ENCODE results near the gene KLC4.
A peak's percentile ranks its signal among the peaks of the same experiment; 100 is the strongest.
"Not testable (repeated sequence)": the region's sequence is repeated elsewhere in the genome, so short reads cannot be mapped to it uniquely, and the experiment has no call there.

Gene KLC4

DNA sequence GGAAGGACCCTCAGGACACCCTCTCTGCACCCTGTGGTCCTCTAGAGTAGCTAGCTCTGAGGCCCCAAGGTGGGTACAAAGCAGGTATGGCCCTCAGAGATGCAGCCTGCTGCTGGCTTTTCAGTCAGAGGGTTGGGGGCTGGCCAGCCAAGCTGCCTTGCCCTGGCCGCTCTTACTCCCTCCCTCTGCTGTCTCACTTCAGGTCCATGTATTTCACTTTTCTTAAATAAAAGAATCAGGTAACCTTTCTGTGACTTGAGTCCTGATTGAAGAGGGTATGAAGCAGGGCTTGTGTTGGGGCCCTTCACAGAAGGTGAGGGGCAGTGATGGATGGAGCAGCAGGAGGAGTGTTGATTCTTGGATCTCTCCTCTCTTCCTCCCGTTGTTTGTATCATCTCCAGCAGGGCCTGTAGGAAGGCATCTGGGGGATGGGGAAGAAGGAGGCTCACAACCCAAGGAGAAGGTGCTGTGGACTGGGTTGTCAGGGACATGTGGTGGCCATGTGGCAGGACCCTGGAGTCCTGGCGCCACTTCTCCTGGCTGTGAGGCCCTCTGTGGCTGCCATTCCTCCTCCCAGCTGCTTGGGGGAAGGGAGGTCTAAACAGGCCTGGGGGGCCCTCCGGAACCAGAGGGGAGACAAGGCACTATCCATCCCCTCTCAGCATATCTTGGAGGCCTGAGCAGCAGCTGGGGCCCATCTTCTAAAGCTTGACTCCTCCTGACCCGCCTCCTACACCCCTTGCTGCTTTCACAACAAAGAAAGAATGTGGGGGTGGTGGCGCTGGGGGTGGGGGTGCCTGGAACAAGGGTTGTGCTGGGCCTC lies 15.6 kb downstream of the KLC4 start:
- DNase-seq (no peak), ATAC-seq (no peak)
- Mint-ChIP-seq H3K9me3 (no peaks in the 10 kb centered on the region), H3K27me3 (peaks cover 19% of the 10 kb centered on the region), H3K4me3 (peak overlapping the region; percentile 61), H3K27ac (no peak overlapping the region), H3K36me3 (ENCODE audit: low read depth) (peaks cover 1% of the 10 kb centered on the region), H3K4me1 (peaks cover 5% of the 10 kb centered on the region)

DNA sequence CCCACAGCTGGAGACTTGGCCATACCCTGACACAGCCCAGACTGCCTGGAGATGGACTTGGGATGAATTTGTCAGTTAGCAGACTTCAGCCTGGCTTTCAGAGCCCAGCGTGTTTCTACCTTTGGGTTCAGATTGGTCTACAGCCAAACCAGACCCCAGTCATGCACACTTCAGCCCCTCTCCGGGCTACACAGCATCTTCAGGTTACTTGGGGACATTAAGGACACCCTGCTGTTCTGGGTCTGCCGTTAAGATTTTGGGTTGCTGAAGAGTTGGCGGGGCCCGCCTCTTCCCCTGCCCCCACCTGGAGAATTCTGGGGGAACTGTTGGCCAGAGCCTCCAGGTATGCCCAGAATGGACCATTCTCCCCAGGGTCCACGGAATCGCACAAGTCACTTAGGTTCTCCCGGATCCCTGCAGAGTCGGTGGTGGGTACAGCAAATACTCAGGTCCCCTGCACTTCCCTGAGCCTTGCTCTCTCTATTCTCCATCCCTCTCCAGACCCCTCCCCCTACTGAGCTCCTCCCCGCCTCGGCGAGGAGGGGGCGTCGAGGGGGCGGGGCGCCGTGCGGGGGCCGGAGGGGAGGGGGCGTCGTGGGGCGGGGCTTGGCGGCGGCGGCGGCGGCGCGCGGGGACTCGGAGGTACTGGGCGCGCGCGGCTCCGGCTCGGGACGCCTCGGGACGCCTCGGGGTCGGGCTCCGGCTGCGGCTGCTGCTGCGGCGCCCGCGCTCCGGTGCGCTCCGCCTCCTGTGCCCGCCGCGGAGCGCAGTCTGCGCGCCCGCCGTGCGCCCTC lies 16.4 kb downstream of the KLC4 start, which contains the start of gene PTK7:
Gene PTK7 (plus strand): TSS at position 645 of the 794 bp plus-strand sequence. CDS start 175 bp downstream, outside the sequence.
- peaks cover 1% of the 10 kb centered on the region for H3K36me3 Mint-ChIP-seq (ENCODE audit: low read depth)
- peaks cover 5% of the 10 kb centered on the region for H3K4me1 Mint-ChIP-seq
- H3K4me3 Mint-ChIP-seq, result peak within 1 kb of the TSS; percentile 67
- no peak within 1 kb of the TSS for H3K27ac Mint-ChIP-seq
- ATAC-seq (no peak), DNase-seq (peak; percentile 28)
- no peaks in the 10 kb centered on the region for H3K9me3 Mint-ChIP-seq
- H3K27me3 Mint-ChIP-seq, result peaks cover 19% of the 10 kb centered on the region

DNA sequence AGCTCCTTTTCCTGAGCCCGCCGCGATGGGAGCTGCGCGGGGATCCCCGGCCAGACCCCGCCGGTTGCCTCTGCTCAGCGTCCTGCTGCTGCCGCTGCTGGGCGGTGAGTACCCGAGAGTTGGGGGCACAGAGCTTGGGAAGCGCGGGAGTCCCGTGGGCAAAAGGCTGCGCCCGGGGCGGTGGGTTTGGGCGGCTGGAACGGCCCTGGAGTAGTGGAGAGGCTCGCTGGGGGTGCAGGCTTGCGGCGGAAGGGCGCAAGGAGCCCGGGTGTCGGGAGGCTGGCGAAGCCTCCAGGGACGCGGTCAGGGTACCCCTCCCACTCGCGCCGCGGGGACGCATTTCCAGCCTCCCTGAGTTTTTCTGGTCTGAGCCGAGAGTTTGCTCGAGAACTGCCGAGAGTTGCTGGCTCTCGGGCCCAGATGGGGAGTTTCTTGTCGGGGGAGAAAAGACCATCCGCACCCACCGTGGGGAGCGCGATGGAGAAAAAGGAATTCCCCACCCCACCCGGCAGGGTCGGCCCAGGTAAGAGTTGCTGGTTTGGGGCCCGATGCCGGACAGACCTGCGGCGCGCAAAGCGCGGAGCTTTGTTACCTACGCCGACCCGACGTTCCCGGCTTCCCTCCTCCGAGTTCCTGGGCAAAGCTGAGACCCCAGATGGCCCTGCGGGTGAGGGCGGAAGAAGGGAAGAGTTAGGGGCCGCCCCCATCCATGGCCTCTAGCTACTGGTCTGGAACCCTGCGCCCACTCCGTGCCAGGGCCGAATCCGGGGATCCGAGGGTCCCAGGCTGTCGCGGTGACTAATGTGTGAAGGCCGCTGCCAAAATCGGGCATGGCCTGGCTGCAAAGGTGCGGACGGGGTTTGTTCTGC lies 17.3 kb downstream of the KLC4 start:
- no peak for ATAC-seq
- Mint-ChIP-seq H3K4me1 (peaks cover 5% of the 10 kb centered on the region), H3K9me3 (no peaks in the 10 kb centered on the region)

DNA sequence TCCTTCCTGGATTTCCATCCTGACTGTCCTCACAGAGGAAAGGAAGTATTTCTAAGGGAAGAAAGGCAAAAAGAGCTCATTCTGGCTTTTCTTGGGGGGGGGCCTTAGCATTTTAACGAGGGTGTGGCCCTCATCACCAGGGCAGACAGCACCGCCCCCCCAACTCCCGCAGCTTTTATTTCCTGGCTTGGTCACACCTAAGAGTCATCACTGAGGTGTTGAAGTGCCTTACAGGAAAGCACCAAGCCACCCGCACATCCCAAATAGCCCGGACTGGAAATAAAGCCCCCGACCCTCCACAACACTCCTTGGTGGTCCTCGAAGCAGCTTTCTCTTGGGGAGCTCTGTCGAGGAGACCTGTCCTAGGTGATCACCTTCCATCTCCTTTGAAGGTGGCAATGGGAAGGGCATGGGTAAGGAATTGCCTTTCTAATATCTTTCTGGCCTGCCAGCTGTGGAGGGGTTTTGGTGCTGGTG lies 17.9 kb downstream of the KLC4 start:
- no peak overlapping the region for H3K27ac Mint-ChIP-seq
- DNase-seq (no peak), ATAC-seq (no peak)
- H3K4me1 Mint-ChIP-seq, result peaks cover 7% of the 10 kb centered on the region
- H3K4me3 Mint-ChIP-seq, result peak overlapping the region; percentile 67
- no peaks in the 10 kb centered on the region for H3K9me3 Mint-ChIP-seq
- no peaks in the 10 kb centered on the region for H3K36me3 Mint-ChIP-seq (ENCODE audit: low read depth)
- H3K27me3 Mint-ChIP-seq, result peaks cover 22% of the 10 kb centered on the region

More for the DNA sequence above, 17.3 kb downstream of the KLC4 start:
- DNase-seq, result no peak
- peak overlapping the region; percentile 67 for H3K4me3 Mint-ChIP-seq
- peaks cover 22% of the 10 kb centered on the region for H3K27me3 Mint-ChIP-seq
- H3K36me3 Mint-ChIP-seq (ENCODE audit: low read depth), result peaks cover 1% of the 10 kb centered on the region
- no peak overlapping the region for H3K27ac Mint-ChIP-seq

DNA sequence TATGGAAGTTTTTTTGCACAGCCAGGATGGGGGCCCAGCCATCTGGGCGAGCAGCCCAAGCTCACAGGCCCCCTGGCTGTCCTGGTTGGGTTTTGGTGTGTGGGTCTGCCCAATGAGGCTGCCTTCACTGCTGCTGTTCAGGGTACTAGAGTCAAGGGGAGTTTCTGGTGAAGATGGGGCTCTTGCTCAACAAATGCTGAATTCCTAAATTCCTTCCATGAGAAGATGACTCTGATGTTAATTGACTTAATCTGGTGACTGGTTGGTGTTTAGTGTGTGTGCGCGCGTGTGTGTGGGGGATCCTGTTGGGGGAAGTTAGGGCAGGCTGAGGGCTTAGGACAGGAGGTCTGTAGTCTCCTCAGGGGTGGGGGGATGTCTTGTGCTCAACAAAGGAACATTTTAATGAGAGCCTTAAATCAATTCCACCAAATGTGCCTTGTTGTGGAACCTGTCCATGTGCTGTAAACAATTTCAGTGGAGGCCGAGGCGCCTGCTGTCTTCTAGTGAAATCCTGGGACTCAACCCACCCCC lies 18.6 kb downstream of the KLC4 start:
- DNase-seq (no peak), ATAC-seq (no peak)
- Mint-ChIP-seq H3K27me3 (peaks cover 22% of the 10 kb centered on the region), H3K27ac (no peak overlapping the region), H3K4me1 (peaks cover 7% of the 10 kb centered on the region), H3K36me3 (ENCODE audit: low read depth) (no peaks in the 10 kb centered on the region), H3K9me3 (no peaks in the 10 kb centered on the region), H3K4me3 (peak overlapping the region; percentile 2)

DNA sequence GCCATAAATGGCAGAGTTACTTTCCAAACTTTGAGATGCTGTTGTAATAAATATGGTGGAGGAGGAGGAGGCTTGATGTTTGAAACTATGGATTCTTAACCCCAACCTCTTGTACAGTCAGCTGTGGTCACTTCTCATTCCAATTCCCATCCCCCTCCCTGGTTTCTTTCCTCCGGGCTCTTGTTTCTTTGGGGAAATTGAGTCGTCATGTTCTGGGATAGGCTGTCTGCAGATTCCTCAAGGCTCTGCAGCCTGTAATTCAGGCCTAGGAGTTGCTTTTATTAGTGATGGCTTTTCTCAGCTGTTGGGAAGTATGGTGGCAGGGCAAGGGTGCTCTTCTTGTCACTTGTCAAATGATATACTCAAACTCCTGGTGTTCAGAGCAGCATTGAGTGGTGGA lies 19.3 kb downstream of the KLC4 start:
- peaks cover 22% of the 10 kb centered on the region for H3K27me3 Mint-ChIP-seq
- ATAC-seq, result no peak
- H3K27ac Mint-ChIP-seq, result no peak overlapping the region
- H3K36me3 Mint-ChIP-seq (ENCODE audit: low read depth), result no peaks in the 10 kb centered on the region
- H3K4me3 Mint-ChIP-seq, result no peak overlapping the region
- DNase-seq, result no peak
- H3K9me3 Mint-ChIP-seq, result no peaks in the 10 kb centered on the region
- peaks cover 7% of the 10 kb centered on the region for H3K4me1 Mint-ChIP-seq

DNA sequence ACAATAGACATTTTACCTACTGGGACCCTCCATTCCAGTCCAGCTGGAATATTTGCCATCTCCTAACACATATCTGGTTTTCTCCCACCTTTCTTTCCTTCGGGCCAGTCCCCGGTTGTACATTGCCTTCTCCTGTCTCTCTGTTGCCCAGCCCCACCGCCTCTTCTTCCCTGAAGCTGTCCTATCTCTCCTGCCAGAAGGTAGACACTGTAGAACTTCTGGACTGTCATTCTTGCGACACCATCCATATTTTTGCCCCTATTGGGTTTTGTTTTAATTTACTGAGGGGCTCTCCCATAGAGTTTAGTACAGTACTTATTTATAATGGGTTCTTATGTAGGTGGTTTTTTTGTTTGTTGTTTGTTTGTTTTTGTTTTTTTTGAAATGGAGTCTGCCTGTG lies 21.6 kb downstream of the KLC4 start:
- ATAC-seq (no peak), DNase-seq (no peak)
- Mint-ChIP-seq H3K27me3 (peaks cover 18% of the 10 kb centered on the region), H3K36me3 (ENCODE audit: low read depth) (no peaks in the 10 kb centered on the region), H3K27ac (no peak overlapping the region), H3K9me3 (no peaks in the 10 kb centered on the region), H3K4me3 (no peak overlapping the region), H3K4me1 (peaks cover 8% of the 10 kb centered on the region)

DNA sequence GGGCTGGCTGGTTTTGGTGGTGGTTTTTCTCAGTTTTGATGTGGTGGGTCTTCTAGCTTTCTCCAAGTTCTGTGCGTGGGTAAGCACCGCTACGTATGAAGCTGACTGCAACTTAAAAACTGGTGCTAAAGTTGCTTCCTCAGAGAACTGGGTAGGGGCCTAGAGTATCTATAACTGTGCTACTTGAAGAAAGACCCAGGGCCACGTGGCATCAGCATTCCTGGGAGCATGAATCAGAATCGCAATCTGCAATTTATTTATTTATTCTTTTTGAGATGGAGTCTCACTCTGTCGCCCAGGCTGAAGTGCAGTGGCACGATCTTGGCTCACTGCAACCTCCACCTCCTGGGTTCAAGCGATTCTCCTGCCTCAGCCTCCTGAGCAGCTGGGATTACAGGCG lies 22.5 kb downstream of the KLC4 start:
- not testable (repeated sequence) for H3K4me3 Mint-ChIP-seq; H3K27ac Mint-ChIP-seq; ATAC-seq; H3K9me3 Mint-ChIP-seq; H3K36me3 Mint-ChIP-seq (ENCODE audit: low read depth); DNase-seq
- Mint-ChIP-seq H3K4me1 (peaks cover 12% of the 10 kb centered on the region), H3K27me3 (peaks cover 16% of the 10 kb centered on the region)

DNA sequence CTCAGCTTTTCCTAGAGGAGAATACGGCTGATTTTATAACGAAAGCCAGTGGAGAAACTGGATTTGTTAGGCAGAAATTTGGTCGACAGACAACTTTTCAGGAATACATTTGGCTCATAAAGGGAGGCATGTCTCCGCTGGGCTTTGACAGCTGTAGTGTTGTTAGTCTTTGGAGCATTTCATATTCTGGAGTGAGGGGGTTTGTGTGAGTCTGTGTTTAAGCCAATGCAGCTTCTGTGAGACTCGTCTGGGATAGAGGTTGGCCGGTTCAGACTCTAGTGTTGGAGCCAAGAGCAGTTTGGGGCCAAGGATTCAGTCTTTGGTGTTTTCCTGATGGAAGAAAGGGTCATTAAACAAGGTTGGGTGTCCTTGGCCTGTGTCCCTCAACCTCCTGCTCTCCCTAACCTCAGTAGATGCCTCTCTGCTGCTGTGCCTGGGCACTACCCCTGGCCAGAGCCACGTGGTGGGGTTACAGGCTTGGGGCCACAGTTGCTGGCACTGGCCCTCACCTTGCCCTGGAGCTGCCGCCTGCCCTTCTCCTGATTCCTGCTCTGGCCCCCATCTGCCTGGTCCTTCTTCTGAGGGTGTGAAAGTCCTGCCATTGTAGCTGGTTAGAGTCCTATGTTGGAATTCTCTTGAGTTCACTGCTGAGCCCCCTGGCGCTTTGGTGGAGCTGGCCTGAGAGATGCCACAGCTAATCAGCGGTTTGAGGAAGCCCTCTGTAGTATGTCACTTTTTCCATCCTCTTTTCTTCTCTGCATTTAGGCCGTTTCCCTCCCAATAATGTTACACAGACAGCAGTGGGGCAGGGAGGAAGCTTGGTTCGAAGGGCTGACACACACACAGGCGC lies 23.6 kb downstream of the KLC4 start:
- no peak overlapping the region for H3K27ac Mint-ChIP-seq
- H3K4me1 Mint-ChIP-seq, result peaks cover 9% of the 10 kb centered on the region
- no peaks in the 10 kb centered on the region for H3K9me3 Mint-ChIP-seq
- DNase-seq (no peak), ATAC-seq (no peak)
- H3K36me3 Mint-ChIP-seq (ENCODE audit: low read depth), result no peaks in the 10 kb centered on the region
- peaks cover 5% of the 10 kb centered on the region for H3K27me3 Mint-ChIP-seq
- H3K4me3 Mint-ChIP-seq, result no peak overlapping the region

DNA sequence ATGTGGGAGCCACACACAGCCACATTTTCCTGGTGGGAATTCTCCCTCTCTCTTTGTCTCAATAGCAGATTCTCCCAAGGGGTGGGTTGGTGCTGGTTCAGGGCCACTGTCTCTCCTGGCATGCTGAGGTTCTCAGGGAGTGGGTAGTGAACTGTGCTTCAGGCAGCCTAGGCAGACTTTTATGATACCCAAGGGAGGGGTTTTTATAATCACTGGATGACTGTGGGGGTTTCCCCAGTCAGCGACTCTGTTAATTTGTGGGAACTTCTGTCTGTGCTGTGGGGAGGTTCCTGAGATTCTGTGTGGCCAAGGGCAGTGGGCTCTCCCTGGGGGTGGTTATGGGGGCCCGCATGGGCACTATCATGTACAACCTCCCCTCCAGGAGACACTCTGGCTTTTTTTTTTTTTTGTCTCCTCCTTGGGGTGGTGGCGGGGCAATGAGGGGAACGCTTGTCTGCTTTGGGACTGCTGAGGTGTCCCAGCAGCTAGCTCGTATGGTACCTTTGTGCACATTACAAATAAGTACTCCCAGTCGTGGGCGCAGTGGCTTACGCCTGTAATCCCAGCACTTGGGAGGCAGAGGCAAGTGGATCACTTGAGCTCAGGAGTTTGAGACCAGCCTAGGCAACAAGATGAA lies 26.7 kb downstream of the KLC4 start:
- no peak overlapping the region for H3K27ac Mint-ChIP-seq
- H3K36me3 Mint-ChIP-seq (ENCODE audit: low read depth), result no peaks in the 10 kb centered on the region
- DNase-seq (no peak), ATAC-seq (peak; percentile 90)
- H3K9me3 Mint-ChIP-seq, result no peaks in the 10 kb centered on the region
- H3K27me3 Mint-ChIP-seq, result no peaks in the 10 kb centered on the region
- H3K4me3 Mint-ChIP-seq, result no peak overlapping the region
- peaks cover 9% of the 10 kb centered on the region for H3K4me1 Mint-ChIP-seq

DNA sequence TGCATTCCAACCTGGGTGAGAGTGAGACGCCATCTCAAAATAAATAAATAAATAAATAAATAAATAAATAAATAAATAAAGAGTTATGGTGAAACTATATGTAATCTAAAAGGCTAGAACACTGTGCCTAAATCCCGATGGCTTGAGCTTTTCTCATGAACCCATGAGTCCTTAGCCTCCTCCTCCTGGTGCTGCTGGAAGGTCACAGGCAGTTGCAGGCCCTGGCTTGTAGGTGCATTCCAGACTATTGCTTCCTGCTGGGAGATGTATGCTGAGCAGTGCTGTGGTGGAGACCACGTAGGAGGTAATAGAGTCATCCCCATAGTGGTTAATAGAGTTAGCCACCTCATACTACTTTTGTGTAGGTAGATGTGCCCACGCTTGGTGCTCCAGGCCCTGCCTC lies 29.2 kb downstream of the KLC4 start:
- H3K27ac Mint-ChIP-seq, result no peak overlapping the region
- peaks cover 15% of the 10 kb centered on the region for H3K4me1 Mint-ChIP-seq
- H3K27me3 Mint-ChIP-seq, result no peaks in the 10 kb centered on the region
- H3K36me3 Mint-ChIP-seq (ENCODE audit: low read depth), result no peaks in the 10 kb centered on the region
- no peaks in the 10 kb centered on the region for H3K9me3 Mint-ChIP-seq
- no peak for DNase-seq
- no peak overlapping the region for H3K4me3 Mint-ChIP-seq
- no peak for ATAC-seq

DNA sequence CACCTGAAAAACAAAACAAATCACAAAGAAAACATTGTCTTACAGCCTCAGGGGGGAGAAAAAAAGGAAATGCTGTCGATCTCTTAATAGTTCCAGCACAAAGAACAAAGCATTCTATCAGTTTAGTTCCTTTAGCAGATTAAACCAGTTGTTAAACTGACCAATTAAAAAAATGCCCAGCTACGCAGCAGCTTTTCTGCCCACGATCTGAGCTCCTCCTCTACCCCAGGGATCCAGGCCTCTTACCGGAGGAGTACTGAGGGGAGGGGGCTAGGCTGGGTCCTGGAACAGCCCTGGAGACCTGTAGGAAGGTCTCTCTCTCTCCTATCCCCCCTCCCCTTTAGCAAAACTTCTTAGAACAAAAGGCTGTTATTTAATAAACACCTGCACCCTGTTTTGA lies 30.0 kb downstream of the KLC4 start:
- Mint-ChIP-seq H3K4me3 (no peak overlapping the region), H3K9me3 (no peaks in the 10 kb centered on the region), H3K27me3 (no peaks in the 10 kb centered on the region), H3K4me1 (peaks cover 18% of the 10 kb centered on the region), H3K27ac (no peak overlapping the region), H3K36me3 (ENCODE audit: low read depth) (no peaks in the 10 kb centered on the region)
- DNase-seq (no peak), ATAC-seq (no peak)

All from activated naive CD8-positive, alpha-beta T cell treated with anti-CD3 and anti-CD28 coated beads, Interleukin-2, amount 50 U/mL, for 24 hours (primary cell).